IMR-90 (cell line): Measurements from ENCODE around the gene RALA.

ENCODE experiments used
- BHLHE40 ChIP-seq: fragments of 150-350 bp; IDR thresholded peaks from 2 replicates; pipeline ENCODE4 v1.6.1; 2016; ENCODE audit warnings: mild to moderate bottlenecking, low read depth, low read length
- CEBPB ChIP-seq: IDR thresholded peaks from 2 replicates; pipeline ENCODE4 v1.6.1; 2012; ENCODE audit warnings: low read depth, low read length, improper control_type of control experiment
- ELK1 ChIP-seq: fragments of 150-350 bp; IDR thresholded peaks from 2 replicates; pipeline ENCODE4 v1.6.1; 2016; ENCODE audit warnings: low read depth, mild to moderate bottlenecking, low read length, moderate library complexity, borderline replicate concordance
- FOS ChIP-seq: fragments of 150-350 bp; IDR thresholded peaks from 2 replicates; pipeline ENCODE4 v1.6.1; 2016; ENCODE audit warnings: low read depth, low read length
- MXI1 ChIP-seq: IDR thresholded peaks from 2 replicates; pipeline ENCODE4 v1.6.1; 2012; ENCODE audit warnings: low read depth, mild to moderate bottlenecking, low read length, moderate library complexity, borderline replicate concordance
- NFE2L2 ChIP-seq: fragments of 150-350 bp; IDR thresholded peaks from 2 replicates; pipeline ENCODE4 v1.6.1; 2016; ENCODE audit warnings: low read depth, mild to moderate bottlenecking, low read length
- POLR2A ChIP-seq: IDR thresholded peaks from 2 replicates; pipeline ENCODE4 v1.6.1; 2012; ENCODE audit warnings: mild to moderate bottlenecking, low read depth, low read length
- RAD21 ChIP-seq: IDR thresholded peaks from 2 replicates; pipeline ENCODE4 v1.6.1; 2012; ENCODE audit warnings: low read length, improper control_type of control experiment
- RCOR1 ChIP-seq: IDR thresholded peaks from 2 replicates; pipeline ENCODE4 v1.6.1; 2012; ENCODE audit warnings: mild to moderate bottlenecking, low read length, improper control_type of control experiment; ENCODE audit not compliant: insufficient replicate concordance
- RFX5 ChIP-seq: IDR thresholded peaks from 2 replicates; pipeline ENCODE4 v1.8.0; 2012; ENCODE audit warnings: low read depth, mild to moderate bottlenecking, low read length, moderate library complexity
- SMC3 ChIP-seq: fragments of 150-350 bp; IDR thresholded peaks from 2 replicates; pipeline ENCODE4 v1.6.1; 2016; ENCODE audit warnings: low read depth, mild to moderate bottlenecking, antibody characterized with exemption, low read length, moderate library complexity
- USF2 ChIP-seq: fragments of 150-350 bp; IDR thresholded peaks from 2 replicates; pipeline ENCODE4 v1.6.1; 2017; ENCODE audit warnings: mild to moderate bottlenecking, antibody characterized with exemption, low read length, low read depth
- TF ChIP-seq, protein P1 (sequence below): conservative IDR thresholded peaks from 2 replicates; pipeline ENCODE4 v1.5.1; 2012; ENCODE audit warnings: mild to moderate bottlenecking, low read depth, low read length, improper control_type of control experiment

- TF ChIP-seq, protein P1, sequence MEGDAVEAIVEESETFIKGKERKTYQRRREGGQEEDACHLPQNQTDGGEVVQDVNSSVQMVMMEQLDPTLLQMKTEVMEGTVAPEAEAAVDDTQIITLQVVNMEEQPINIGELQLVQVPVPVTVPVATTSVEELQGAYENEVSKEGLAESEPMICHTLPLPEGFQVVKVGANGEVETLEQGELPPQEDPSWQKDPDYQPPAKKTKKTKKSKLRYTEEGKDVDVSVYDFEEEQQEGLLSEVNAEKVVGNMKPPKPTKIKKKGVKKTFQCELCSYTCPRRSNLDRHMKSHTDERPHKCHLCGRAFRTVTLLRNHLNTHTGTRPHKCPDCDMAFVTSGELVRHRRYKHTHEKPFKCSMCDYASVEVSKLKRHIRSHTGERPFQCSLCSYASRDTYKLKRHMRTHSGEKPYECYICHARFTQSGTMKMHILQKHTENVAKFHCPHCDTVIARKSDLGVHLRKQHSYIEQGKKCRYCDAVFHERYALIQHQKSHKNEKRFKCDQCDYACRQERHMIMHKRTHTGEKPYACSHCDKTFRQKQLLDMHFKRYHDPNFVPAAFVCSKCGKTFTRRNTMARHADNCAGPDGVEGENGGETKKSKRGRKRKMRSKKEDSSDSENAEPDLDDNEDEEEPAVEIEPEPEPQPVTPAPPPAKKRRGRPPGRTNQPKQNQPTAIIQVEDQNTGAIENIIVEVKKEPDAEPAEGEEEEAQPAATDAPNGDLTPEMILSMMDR = no peak
- TF ChIP-seq POLR2A (no peak), RAD21 (no peak), MXI1 (no peak), NFE2L2 (no peak), RCOR1 (no peak), CEBPB (no peak), BHLHE40 (no peak), ELK1 (no peak), USF2 (no peak), SMC3 (no peak), RFX5 (no peak), FOS (no peak)
Observed at GRCh38 chr7:39620486-39620885, 2.9 kb upstream of the RALA start.
